Ovary (tissue), 3 donors: ENCODE results near the gene CDC42SE2.

Source experiments
- CTCF ChIP-seq, 3 donors: fragments of 450-650 bp in 2 of 3; fragments of 200-600 bp in 1 of 3; IDR thresholded peaks; one replicate each; pipeline versions ENCODE4 v1.5.1 to v1.8.0; 2016 to 2022; ENCODE audit warnings: antibody characterized with exemption in 3 of 3, mild to moderate bottlenecking in 1 of 3
- POLR2A ChIP-seq: fragments of 450-650 bp; IDR thresholded peaks from one replicate; pipeline ENCODE4 v1.6.1; 2017; ENCODE audit warnings: antibody characterized with exemption, mild to moderate bottlenecking, moderate library complexity
- donor health status: DM: no; HTN: no; CAD: no.

- TF ChIP-seq CTCF (IDR thresholded peaks at IDR 0.05) (no peak), POLR2A (no peak)
Measured at GRCh38 chr5:131296213-131296672, 32.4 kb downstream of the CDC42SE2 start.
